ENCODE measurements around the gene TMEM141. TPM values are rescaled to one million over a fixed set of nuclear protein-coding genes. Genes with fewer than 3 reads are reported as not detected.
"Not testable (repeated sequence)": the region's sequence is repeated elsewhere in the genome, so short reads cannot be mapped to it uniquely, and the experiment has no call there.

Gene TMEM141
- total RNA-seq, 1 donor from 2014 or later, result 73.2 TPM

DNA sequence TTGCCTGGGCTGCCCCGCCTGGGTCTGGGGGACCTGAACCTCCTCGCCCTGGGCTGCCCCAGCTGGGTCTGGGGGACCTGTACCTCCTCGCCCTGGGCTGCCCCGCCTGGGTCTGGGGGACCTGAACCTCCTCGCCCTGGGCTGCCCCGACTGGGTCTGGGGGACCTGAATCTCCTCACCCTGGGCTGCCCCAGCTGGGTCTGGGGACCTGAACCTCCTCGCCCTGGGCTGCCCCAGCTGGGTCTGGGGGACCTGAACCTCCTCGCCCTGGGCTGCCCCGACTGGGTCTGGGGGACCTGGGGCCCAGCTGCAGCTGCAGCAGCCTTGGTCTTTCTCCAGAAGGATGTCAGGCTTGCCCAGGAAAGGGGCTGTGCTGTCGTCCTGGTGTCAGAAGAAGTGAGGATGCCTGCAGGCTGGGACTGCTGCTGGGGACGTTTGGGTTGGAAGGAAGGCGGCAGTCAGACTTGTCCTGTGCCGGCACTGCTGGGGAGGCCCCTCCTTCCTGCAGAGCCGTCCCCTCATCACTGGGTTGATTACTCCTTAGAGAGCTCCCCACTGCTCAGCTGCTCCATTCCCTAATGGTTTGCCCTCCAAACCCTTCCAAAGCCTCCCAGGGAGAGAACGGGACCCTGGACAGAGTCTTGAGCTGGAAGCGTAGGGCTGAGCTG lies 42.4 kb downstream of the TMEM141 start:
- DNase-seq (ENCODE audit: low read depth, low spot score), result not testable (repeated sequence)

DNA sequence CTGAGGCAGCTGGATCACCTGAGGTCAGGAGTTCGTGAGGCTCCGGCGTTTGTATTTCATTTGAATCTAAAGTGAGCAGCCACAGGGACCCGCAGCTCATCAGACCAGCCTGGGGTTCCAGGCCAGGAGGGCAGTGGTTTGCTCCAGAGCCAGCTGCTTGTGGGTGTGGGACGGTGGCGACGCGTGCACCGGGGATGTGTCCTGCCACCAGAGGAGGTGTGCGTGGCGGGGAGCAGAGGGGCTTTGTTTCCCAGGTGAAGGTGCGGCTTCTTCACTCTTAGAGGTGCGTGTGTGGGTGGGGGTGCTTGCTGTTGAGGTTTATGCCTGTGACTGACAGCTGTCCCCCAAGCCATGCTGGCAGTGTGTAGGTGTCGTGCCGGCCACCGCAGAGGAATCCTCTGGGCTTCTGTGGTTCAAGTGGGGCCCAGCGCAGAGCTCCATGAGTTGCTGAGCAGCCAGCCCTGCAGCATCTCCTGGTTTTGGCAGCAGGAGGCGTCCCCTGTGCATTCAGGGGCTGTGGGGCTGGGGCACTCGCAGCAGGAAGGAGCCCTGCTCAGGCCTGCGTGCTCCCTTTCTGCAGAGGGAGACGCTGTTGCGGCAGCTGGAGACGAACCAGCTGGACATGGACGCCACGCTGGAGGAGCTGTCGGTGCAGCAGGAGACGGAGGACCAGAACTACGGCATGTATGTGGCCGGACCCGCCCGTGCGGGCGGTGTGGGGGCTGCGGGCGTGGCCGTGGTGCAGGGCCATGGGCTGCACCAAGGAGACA lies 44.2 kb downstream of the TMEM141 start:
- DNase-seq (ENCODE audit: low read depth, low spot score), result no peak

DNA sequence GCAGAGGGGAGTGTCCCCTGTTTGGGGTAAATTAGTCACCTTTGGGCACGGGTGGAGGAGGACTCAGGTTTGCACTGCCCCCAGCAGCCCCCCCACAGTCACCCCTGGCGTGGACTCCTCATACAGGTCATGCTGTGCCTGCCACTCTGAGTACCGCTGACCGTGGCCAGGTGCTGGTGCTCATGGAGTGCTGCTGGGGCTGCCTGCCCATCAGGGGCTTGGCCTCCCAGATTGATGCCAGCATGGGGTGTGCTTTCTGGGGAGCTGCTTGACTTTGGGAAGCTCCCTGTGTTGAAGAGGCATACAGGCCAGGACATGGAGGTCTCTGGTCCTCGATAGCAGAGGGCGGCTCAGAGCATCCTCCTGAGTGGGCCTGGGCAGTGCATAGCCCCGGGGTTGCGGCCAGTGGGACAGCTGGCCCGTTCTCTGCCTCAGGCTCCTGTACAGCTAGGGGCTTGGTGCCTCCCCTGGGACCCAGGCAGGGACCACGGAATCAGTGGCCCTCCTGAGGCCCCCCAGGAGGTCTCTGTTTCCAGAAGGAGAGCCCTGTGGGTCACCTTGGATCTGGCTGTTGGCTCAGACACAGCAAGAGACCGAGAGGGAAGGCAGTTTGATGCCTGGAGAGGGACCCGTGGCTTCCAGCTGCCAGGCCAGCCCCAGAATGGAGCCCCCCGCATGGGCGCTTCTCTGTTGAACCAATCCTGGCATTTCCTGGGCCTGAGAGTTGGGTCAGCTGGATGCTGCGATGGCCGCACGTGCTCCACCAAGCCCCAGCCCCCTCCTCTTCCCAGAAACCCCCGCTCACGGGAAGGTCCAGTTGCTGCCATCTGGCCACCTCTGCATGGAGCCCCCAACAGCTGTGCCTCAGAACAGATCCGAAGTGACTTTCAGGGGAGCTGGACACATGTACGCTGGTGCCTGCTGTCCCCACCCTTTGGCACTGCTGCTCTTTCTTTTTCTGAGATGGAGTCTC lies 45.1 kb downstream of the TMEM141 start:
- no peak for DNase-seq (ENCODE audit: low read depth, low spot score)

DNA sequence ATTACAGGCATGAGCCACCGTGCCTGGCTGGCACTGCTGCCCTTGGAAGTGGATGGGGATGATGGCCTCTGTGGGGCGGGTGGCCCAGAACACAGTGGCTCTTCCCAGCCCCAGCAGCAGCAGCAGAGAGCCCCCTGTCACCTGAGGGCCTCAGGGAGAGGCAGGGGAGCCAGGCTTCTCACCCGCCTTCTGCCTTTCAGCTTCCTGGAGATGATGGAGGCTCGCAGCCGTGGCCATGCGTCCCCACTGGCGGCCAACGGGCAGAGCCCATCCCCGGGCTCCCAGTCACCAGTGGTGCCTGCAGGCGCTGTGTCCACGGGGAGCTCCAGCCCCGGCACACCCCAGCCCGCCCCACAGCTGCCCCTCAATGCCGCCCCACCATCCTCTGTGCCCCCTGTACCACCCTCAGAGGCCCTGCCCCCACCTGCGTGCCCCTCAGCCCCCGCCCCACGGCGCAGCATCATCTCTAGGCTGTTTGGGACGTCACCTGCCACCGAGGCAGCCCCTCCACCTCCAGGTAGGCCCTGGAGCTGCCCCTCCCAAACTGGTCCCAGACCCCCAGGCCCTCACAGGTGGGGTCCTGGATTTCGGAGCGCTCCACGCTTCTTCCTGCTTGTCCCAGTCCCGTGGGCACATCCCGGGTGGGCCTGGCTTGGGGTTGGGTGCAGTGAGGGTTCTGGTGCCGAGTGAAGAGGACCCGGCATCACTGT lies 46.2 kb downstream of the TMEM141 start:
- DNase-seq (ENCODE audit: low read depth, low spot score), result no peak

DNA sequence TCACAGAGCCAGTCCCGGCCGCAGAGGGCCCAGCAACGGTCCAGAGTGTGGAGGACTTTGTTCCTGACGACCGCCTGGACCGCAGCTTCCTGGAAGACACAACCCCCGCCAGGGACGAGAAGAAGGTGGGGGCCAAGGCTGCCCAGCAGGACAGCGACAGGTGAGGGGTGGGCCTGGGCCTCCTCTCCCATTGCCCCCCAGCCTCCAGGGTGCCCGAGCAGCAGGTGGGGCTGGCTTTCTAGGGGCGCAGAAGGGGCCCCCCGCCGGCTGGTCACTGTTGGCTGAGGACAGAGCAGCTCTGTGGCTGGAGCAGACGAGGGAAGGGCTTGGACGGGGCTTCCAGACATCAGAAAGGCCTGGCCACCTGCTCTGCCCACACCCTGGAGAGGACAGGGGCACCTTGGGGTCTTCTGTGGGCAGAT lies 46.7 kb downstream of the TMEM141 start:
- DNase-seq (ENCODE audit: low read depth, low spot score), result not testable (repeated sequence)

DNA sequence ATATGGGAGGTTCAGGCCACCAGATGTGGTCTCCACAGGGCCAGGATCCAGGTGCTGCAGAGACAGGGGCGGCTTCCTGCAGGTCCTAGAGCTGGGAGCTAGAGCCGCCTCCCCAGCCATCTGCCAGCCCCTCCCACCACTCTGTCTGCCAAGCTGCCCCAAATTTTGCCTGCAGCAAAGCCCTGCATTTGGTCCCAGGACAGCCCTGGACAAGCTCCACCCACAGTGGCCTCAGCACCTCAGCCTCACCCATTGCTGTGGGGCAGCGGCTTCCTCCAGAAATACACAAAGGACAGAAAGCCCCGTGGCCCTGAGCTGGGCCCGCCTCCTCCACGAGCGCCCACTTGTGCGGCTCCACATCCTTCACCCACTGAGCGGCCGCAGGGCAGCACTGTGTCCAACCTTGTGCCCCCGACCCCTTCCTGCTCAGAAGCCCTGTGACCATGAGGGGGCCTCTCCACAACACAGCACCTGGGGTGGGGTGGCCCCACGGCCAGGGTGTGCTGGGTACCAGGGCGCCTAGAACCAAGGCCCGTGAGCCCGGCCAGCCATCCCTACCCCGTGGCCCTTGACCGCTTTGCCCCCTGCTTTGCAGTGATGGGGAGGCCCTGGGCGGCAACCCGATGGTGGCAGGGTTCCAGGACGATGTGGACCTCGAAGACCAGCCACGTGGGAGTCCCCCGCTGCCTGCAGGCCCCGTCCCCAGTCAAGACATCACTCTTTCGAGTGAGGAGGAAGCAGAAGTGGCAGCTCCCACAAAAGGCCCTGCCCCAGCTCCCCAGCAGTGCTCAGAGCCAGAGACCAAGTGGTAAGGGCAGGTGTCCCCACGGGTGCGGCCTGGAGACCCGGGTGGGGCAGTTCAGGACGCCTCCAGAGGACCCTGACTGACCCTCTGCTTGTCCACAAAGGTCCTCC lies 47.4 kb downstream of the TMEM141 start:
- no peak for DNase-seq (ENCODE audit: low read depth, low spot score)

DNA sequence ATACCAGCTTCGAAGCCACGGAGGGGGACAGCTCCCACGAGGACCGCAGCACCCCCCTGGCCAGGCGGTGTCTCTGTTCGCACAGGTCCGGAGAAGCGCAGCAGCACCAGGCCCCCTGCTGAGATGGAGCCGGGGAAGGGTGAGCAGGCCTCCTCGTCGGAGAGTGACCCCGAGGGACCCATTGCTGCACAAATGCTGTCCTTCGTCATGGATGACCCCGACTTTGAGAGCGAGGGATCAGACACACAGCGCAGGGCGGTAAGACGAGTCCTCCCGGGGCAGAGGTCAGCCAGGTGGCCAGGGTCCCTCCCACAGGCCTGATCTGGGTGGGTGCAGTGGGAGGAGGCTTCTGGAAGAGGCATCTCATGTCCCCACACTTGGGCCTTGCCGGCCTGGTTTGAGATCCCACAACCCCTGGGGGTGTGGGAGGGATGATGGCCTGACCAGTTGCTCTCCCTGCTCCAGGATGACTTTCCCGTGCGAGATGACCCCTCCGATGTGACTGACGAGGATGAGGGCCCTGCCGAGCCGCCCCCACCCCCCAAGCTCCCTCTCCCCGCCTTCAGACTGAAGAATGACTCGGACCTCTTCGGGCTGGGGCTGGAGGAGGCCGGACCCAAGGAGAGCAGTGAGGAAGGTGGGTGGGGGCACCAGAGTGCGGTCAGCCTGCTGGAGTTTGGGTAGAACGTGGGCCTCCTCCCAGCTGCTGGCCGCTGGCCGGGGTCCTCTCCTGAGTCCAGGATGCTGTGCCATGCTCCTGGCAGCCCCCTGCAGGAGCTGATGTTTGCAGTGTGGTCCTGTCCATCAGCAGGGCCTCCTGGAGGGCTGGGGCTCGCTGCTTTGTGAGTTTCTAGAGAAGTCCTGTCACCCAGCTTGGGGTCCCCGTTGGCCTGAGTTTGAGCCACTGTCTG lies 48.3 kb downstream of the TMEM141 start:
- DNase-seq (ENCODE audit: low read depth, low spot score), result no peak

DNA sequence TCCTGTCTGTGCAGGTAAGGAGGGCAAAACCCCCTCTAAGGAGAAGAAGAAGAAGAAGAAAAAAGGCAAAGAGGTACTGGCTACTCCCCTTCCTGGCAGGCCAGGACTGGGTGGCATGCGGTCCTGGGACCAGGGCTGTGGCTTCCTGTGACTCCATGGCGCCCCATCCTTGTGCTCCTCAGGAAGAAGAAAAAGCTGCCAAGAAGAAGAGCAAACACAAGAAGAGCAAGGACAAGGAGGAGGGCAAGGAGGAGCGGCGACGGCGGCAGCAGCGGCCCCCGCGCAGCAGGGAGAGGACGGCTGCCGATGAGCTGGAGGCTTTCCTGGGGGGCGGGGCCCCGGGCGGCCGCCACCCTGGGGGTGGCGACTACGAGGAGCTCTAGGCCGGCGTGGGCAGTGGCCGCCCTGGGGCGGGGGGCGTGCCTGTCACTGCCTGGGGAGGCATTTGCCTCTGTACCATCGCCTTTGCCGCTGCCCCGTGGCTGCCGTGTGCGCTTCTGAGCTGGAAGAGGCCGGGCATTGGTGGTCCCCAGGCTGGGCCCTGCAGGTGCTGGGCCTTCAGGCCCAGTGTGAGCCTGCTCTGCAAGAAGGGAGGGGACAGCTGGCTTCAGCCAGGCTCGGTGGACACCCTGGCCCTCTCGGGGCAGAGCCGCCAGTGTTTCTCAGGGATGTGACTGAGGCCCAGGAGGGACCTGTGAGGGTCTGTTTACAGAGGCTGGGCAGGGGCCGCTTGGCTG lies 49.2 kb downstream of the TMEM141 start:
- no peak for DNase-seq (ENCODE audit: low read depth, low spot score)

DNA sequence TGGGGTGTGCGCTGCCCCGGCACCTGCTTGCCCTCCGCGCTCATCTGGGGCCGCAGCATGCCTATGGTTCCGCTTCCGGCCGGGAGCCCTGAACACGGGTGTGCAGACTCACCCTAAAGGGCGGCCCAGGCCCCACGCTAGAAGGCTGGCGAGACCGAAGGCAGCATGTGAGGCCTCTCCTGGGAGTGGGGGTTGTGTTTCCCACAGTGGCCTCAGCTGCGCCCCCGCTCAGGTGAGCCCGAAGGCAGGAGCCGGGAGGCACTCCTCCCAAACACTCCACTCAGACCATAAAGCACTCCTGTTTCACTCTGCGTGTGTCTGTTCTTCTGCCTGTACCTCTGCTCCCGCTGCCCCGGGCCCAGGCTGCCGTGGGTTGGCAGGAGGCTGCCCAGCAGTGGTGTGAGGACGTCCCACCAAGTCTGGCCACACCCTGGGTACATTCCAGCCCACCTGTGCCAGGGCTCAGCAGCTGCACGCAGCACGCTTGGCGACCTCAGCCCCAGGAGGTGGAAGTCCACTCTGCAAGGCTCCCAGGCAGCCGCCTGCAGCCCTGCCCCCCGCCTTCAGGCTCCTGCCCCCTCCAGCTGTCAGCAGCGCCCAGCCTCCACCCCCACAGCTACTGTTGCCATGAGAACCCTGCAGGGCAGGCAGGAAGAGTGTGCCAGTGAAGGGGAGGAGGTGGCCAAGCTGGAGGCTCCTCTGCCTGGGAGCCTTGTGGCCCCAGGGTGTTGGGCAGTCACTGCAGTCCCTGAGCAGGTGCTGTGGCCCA lies 49.9 kb downstream of the TMEM141 start:
- no peak for DNase-seq (ENCODE audit: low read depth, low spot score)

DNA sequence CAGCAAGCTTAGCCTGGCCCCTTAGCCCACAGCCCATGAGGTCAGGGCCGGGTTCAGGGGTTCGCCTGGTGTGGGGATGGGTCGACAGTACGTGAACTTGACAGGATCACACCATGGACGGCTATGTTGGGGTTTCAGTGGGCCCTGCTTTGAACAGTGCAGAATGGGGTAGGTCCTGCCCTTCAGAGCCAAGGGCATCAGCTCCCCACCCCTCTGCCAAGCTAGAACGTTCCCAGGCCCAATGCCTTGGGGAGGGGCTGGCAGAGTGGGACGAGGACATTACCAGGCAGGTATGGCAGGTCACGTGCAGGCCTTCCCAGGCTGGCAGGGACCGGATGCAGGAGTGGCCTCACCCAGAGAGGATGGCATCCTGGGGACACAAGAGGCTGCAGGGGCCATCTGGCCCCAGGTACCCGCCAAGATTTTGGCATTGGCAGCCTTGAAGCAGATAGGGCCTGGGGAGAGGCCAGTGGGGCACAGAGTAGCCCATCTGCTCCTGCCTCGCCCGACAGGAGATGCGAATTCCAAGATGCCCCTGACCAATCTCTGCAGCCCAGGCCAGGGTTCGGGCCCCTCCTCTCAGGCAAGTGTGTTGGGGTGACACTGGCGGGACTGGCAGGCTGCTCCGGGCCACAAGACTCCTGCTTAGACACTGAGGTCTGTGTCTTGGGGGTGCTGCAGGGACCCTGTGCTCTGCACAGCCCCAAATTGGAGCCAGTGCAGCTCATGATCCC lies 50.7 kb downstream of the TMEM141 start:
- not testable (repeated sequence) for DNase-seq (ENCODE audit: low read depth, low spot score)

DNA sequence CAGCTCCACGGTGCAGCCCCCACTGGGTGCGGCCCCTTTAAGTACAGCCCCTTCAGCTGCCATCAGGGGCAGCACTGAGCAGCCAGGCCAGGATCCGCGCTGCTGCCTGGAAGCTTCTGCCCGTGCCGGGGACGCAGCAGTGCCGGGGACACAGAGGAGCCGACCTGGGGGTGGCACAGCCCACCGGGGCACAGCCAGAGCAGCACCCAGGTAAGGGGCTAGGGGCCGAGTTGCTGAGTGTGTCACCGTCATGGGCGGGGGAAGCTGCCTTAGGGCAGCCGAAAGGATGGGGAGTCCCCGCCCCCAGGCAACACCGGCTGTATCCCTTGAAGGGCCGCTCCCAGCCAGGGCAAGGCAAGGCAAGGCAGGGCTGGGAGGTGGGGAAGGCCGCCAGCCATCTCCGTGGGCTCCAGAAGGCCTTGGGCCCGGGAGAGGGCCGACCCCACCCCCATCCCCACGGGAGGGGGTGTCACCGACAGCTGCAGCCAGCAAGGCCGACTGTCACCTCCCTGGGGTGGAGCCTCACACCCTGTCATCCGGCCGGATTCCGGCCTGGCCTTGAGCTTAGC lies 51.3 kb downstream of the TMEM141 start, which contains the start of gene AJM1:
Gene AJM1 (plus strand): TSS at position 99 of the 569 bp plus-strand sequence. CDS start 1,937 bp downstream, outside the sequence.
- DNase-seq (ENCODE audit: low read depth, low spot score), result peak; percentile 29

Other genes starting within 250 kb of the TMEM141 start
- 70.7 and 92.1 TPM in 2 replicates for gene NOTCH1, start 245.3 kb upstream of the TMEM141 start, total RNA-seq
- 450 and 500 TPM in 2 replicates for gene EGFL7, start 128.4 kb upstream of the TMEM141 start, total RNA-seq
- 48.9 and 49.9 TPM in 2 replicates for gene AGPAT2, start 103.9 kb upstream of the TMEM141 start, total RNA-seq
- gene DIPK1B, start 78.8 kb upstream of the TMEM141 start, total RNA-seq, result 152 and 177 TPM in 2 replicates
- under 0.01 TPM in 1 of 2 replicates, not detected in the other for gene LCN10, start 48.4 kb upstream of the TMEM141 start, total RNA-seq
- gene LCN6, start 42.8 kb upstream of the TMEM141 start, total RNA-seq, result not detected in 2 replicates
- gene LCN8, start 33.1 kb upstream of the TMEM141 start, total RNA-seq, result not detected in 2 replicates
- not detected in 2 replicates for gene LCN15, start 26.8 kb upstream of the TMEM141 start, total RNA-seq
- 0.18 and 0.26 TPM in 2 replicates for gene CCDC183, start 5.0 kb downstream of the TMEM141 start, total RNA-seq
- gene RABL6, start 16.6 kb downstream of the TMEM141 start, total RNA-seq, result 85.5 and 96.1 TPM in 2 replicates
- 0.66 and 0.78 TPM in 2 replicates for gene AJM1, start 51.1 kb downstream of the TMEM141 start, total RNA-seq
- 150 and 171 TPM in 2 replicates for gene PHPT1, start 58.1 kb downstream of the TMEM141 start, total RNA-seq
- 0.86 and 2.1 TPM in 2 replicates for gene MAMDC4, start 61.0 kb downstream of the TMEM141 start, total RNA-seq
- 279 and 309 TPM in 2 replicates for gene EDF1, start 75.0 kb downstream of the TMEM141 start, total RNA-seq
- 12.7 and 23.9 TPM in 2 replicates for gene TRAF2, start 95.2 kb downstream of the TMEM141 start, total RNA-seq
- gene FBXW5, start 153.4 kb downstream of the TMEM141 start, total RNA-seq, result 171 and 182 TPM in 2 replicates
- gene C8G, start 153.9 kb downstream of the TMEM141 start, total RNA-seq, result 0.67 TPM in 1 of 2 replicates, not detected in the other
- not detected in 2 replicates for gene LCN12, start 160.9 kb downstream of the TMEM141 start, total RNA-seq
- gene PTGDS, start 186.2 kb downstream of the TMEM141 start, total RNA-seq, result not detected in 2 replicates
- gene LCNL1, start 191.6 kb downstream of the TMEM141 start, total RNA-seq, result not detected in 2 replicates
- 17.8 and 18.0 TPM in 2 replicates for gene PAXX, start 201.1 kb downstream of the TMEM141 start, total RNA-seq
- gene CLIC3, start 205.2 kb downstream of the TMEM141 start, total RNA-seq, result 0.33 and 0.46 TPM in 2 replicates
- 7.9 and 15.7 TPM in 2 replicates for gene ABCA2, start 236.9 kb downstream of the TMEM141 start, total RNA-seq
- not detected in 2 replicates for gene FUT7, start 240.7 kb downstream of the TMEM141 start, total RNA-seq